H9 (cell line): ENCODE results near the gene MIPEP. TPM values are rescaled to one million over a fixed set of nuclear protein-coding genes. Genes with fewer than 3 reads are reported as not detected.

ENCODE experiments used
- DNase-seq: peaks from one replicate; pipeline ENCODE4 v3.0.0-alpha.2; 2017
- H2AFZ ChIP-seq: one replicate; pipeline ENCODE4 v1.6.1; 2013; ENCODE audit warnings: mild to moderate bottlenecking, low read length, control low read depth, moderate library complexity
- H2AK5ac ChIP-seq: 2 replicates; pipeline ENCODE4 v1.6.1; 2013; ENCODE audit warnings: low read length, control low read depth, mixed read lengths; ENCODE audit not compliant: insufficient read length
- H2BK120ac ChIP-seq: one replicate; pipeline ENCODE4 v1.6.1; 2013; ENCODE audit warnings: low read depth, mild to moderate bottlenecking, low read length, control low read depth, inconsistent platforms; ENCODE audit not compliant: poor library complexity, severe bottlenecking
- H2BK12ac ChIP-seq: 2 replicates; pipeline ENCODE4 v1.6.1; 2013; ENCODE audit warnings: low read length, control low read depth, mixed read lengths, low read depth; ENCODE audit not compliant: insufficient read length
- H2BK15ac ChIP-seq: 2 replicates; pipeline ENCODE4 v1.6.1; 2013; ENCODE audit warnings: low read depth, low read length, control low read depth
- H2BK20ac ChIP-seq: one replicate; pipeline ENCODE4 v1.6.1; 2013; ENCODE audit warnings: low read depth, mild to moderate bottlenecking, low read length, control low read depth, inconsistent platforms; ENCODE audit not compliant: poor library complexity, severe bottlenecking
- H2BK5ac ChIP-seq: 2 replicates; pipeline ENCODE4 v1.6.1; 2013; ENCODE audit warnings: low read length, control low read depth, mixed read lengths; ENCODE audit not compliant: insufficient read length
- H3K14ac ChIP-seq: 2 replicates; pipeline ENCODE4 v1.6.1; 2013; ENCODE audit warnings: low read length, control low read depth; ENCODE audit not compliant: insufficient read depth
- H3K18ac ChIP-seq: 2 replicates; pipeline ENCODE4 v1.6.1; 2013; ENCODE audit warnings: low read depth, mild to moderate bottlenecking, mixed read lengths, low read length, control low read depth; ENCODE audit not compliant: insufficient read length
- H3K23ac ChIP-seq: 2 replicates; pipeline ENCODE4 v1.6.1; 2013; ENCODE audit warnings: low read length, control low read depth, mixed read lengths, low read depth; ENCODE audit not compliant: insufficient read length
- H3K23me2 ChIP-seq: 2 replicates; pipeline ENCODE4 v1.6.1; 2013; ENCODE audit warnings: low read depth, mild to moderate bottlenecking, mixed read lengths, low read length, control low read depth; ENCODE audit not compliant: insufficient read length, poor library complexity, severe bottlenecking
- H3K27ac ChIP-seq: 2 replicates; pipeline ENCODE4 v1.5.1; 2013; ENCODE audit warnings: low read length, control low read depth, mixed read lengths, low read depth; ENCODE audit not compliant: insufficient read length
- H3K27me3 ChIP-seq: 2 replicates; pipeline ENCODE4 v1.6.1; 2013; ENCODE audit warnings: low read length, control low read depth, inconsistent platforms; ENCODE audit not compliant: insufficient read depth
- H3K4ac ChIP-seq: 2 replicates; pipeline ENCODE4 v1.6.1; 2013; ENCODE audit warnings: low read depth, mild to moderate bottlenecking, control low read depth, inconsistent platforms, low read length, moderate library complexity
- H3K4me1 ChIP-seq: 2 replicates; pipeline ENCODE4 v1.6.1; 2013; ENCODE audit warnings: low read length, control low read depth, inconsistent platforms; ENCODE audit not compliant: insufficient read depth
- H3K4me2 ChIP-seq: 2 replicates; pipeline ENCODE4 v1.6.1; 2013; ENCODE audit warnings: low read length, control low read depth, mixed read lengths; ENCODE audit not compliant: insufficient read length, insufficient read depth
- H3K56ac ChIP-seq: 2 replicates; pipeline ENCODE4 v1.6.1; 2013; ENCODE audit warnings: low read depth, mild to moderate bottlenecking, mixed read lengths, low read length, control low read depth; ENCODE audit not compliant: insufficient read length
- H3K79me1 ChIP-seq: 2 replicates; pipeline ENCODE4 v1.6.1; 2013; ENCODE audit warnings: low read depth, mild to moderate bottlenecking, moderate library complexity, low read length, control low read depth, inconsistent platforms; ENCODE audit not compliant: insufficient read depth, poor library complexity, severe bottlenecking
- H3K79me2 ChIP-seq: 2 replicates; pipeline ENCODE4 v1.6.1; 2013; ENCODE audit warnings: low read length, control low read depth, inconsistent platforms; ENCODE audit not compliant: insufficient read depth
- H3K9ac ChIP-seq: 2 replicates; pipeline ENCODE4 v1.6.1; 2013; ENCODE audit warnings: low read length, control low read depth, mixed read lengths; ENCODE audit not compliant: insufficient read length; ENCODE audit errors: extremely low read depth
- H3K9me3 ChIP-seq: one replicate; pipeline ENCODE4 v1.6.1; 2013; ENCODE audit warnings: low read depth, low read length, inconsistent platforms; ENCODE audit not compliant: control insufficient read depth
- H3T11ph ChIP-seq: one replicate; pipeline ENCODE4 v1.6.1; 2013; ENCODE audit warnings: mild to moderate bottlenecking, low read length, control low read depth, inconsistent platforms
- H4K20me1 ChIP-seq: one replicate; pipeline ENCODE4 v1.6.1; 2013; ENCODE audit not compliant: control insufficient read depth, insufficient read length, insufficient read depth
- H4K5ac ChIP-seq: 2 replicates; pipeline ENCODE4 v1.6.1; 2013; ENCODE audit warnings: low read depth, mild to moderate bottlenecking, mixed read lengths, low read length, control low read depth; ENCODE audit not compliant: insufficient read length
- H4K8ac ChIP-seq: replicated peaks from 2 replicates; pipeline ENCODE4 v1.6.1; 2013; ENCODE audit warnings: low read length, control low read depth, mixed read lengths, low read depth; ENCODE audit not compliant: insufficient read length
- H4K91ac ChIP-seq: 2 replicates; pipeline ENCODE4 v1.6.1; 2013; ENCODE audit warnings: low read depth, mild to moderate bottlenecking, moderate library complexity, mixed read lengths, low read length, control low read depth; ENCODE audit not compliant: insufficient read length
- H3K27ac Mint-ChIP-seq, 3 experiments: 2 replicates in 2 of 3; 3 replicates in 1 of 3; pipeline ENCODE4 v1.8.0; 2020 to 2021; ENCODE audit warnings: mixed read lengths in 3 of 3, mild to moderate bottlenecking in 1 of 3, moderate library complexity in 1 of 3
- H3K27me3 Mint-ChIP-seq: 2 replicates; pipeline ENCODE4 v1.8.0; 2021; ENCODE audit warnings: low read depth, mild to moderate bottlenecking, moderate library complexity, mixed read lengths
- H3K36me3 Mint-ChIP-seq, 3 experiments: 2 replicates in 2 of 3; 3 replicates in 1 of 3; pipeline ENCODE4 v1.8.0; 2020 to 2021; ENCODE audit warnings: low read depth in 3 of 3, mixed read lengths in 3 of 3; ENCODE audit not compliant: insufficient read depth in 1 of 3
- H3K4me1 Mint-ChIP-seq, 2 experiments: 2 replicates each; pipeline ENCODE4 v1.8.0; 2020; ENCODE audit warnings: mixed read lengths in 2 of 2
- H3K4me3 Mint-ChIP-seq, 2 experiments: 2 replicates in 1 of 2; 3 replicates in 1 of 2; pipeline ENCODE4 v1.8.0; 2020 to 2021; ENCODE audit warnings: mild to moderate bottlenecking in 2 of 2, mixed read lengths in 2 of 2, moderate library complexity in 1 of 2
- H3K9me3 Mint-ChIP-seq, 2 experiments: 2 replicates in 1 of 2; 3 replicates in 1 of 2; pipeline ENCODE4 v1.8.0; 2020; ENCODE audit warnings: mild to moderate bottlenecking in 2 of 2, mixed read lengths in 2 of 2, moderate library complexity in 1 of 2
- WGBS: extraction: QIAGEN DNeasy Blood & Tissue Kit; methylation state at CpG from one replicate; pipeline ENCODE4 v1.1.7; 2013; ENCODE audit warnings: missing lambda C conversion rate, low lambda C conversion rate, mixed read lengths; ENCODE audit not compliant: insufficient read length; ENCODE audit errors: extremely low coverage; 5-methylcytosine and 5-hydroxymethylcytosine counted together
- total RNA-seq: library from RNA; stranded (reverse); gene quantifications from 2 replicates; pipeline ENCODE4 v1.2.1, GENCODE V29; 2021
- TF ChIP-seq, protein P1 (sequence below): fragments of 200-600 bp; sonication (generic); conservative IDR thresholded peaks from 3 replicates; pipeline ENCODE4 v1.8.0; 2021; ENCODE audit warnings: antibody characterized with exemption, mild to moderate bottlenecking

Gene MIPEP
- total RNA-seq, 1 experiment from 2014 or later, result 18.5 TPM

DNA sequence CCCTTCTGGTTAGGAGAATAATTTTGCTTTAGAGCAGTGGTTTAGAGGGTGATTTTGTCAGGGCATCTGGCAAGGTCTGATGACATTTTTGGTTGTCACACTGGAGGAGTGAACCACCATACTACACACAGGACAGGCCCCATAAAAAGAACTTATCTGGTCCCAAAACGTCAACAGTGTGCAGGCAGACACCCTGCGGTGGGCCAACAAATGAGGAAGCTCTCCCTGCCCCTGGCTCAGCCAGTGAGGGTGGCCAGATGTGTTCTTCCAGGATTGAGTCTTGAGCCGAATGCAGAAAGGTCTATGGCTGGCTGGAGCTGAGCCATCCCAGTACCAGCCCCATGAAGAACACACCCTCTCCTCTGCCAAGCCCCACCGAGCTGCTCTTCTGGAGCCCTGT lies 149.2 kb downstream of the MIPEP start:
- TF ChIP-seq, protein P1, sequence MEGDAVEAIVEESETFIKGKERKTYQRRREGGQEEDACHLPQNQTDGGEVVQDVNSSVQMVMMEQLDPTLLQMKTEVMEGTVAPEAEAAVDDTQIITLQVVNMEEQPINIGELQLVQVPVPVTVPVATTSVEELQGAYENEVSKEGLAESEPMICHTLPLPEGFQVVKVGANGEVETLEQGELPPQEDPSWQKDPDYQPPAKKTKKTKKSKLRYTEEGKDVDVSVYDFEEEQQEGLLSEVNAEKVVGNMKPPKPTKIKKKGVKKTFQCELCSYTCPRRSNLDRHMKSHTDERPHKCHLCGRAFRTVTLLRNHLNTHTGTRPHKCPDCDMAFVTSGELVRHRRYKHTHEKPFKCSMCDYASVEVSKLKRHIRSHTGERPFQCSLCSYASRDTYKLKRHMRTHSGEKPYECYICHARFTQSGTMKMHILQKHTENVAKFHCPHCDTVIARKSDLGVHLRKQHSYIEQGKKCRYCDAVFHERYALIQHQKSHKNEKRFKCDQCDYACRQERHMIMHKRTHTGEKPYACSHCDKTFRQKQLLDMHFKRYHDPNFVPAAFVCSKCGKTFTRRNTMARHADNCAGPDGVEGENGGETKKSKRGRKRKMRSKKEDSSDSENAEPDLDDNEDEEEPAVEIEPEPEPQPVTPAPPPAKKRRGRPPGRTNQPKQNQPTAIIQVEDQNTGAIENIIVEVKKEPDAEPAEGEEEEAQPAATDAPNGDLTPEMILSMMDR, result no peak
- H3K4ac ChIP-seq, result no peak overlapping the region
- no peak overlapping the region for H3K27ac ChIP-seq
- H2AK5ac ChIP-seq, result no peak overlapping the region
- H3K27me3 ChIP-seq, result no peaks in the 10 kb centered on the region
- no peak overlapping the region for H4K91ac ChIP-seq
- Mint-ChIP-seq H3K4me3 (no peak overlapping the region), H3K27me3 (no peaks in the 10 kb centered on the region), H3K9me3 (no peaks in the 10 kb centered on the region), H3K27ac (no peak overlapping the region), H3K4me1 (peaks cover 10 to 17% of the 10 kb centered on the region in 2 experiments), H3K36me3 (no peaks in the 10 kb centered on the region; a peak in 1 of 7 replicates)
- no peak overlapping the region for H2AFZ ChIP-seq
- no peak overlapping the region for H3K23ac ChIP-seq
- no peak overlapping the region for H3K4me2 ChIP-seq
- H2BK15ac ChIP-seq, result no peak overlapping the region
- H3K79me1 ChIP-seq, result no peaks in the 10 kb centered on the region
- no peak overlapping the region for H4K5ac ChIP-seq
- no peak for DNase-seq
- no CpG with 5 or more reads among the region's 4 CpGs for WGBS
- H3K18ac ChIP-seq, result no peak overlapping the region
- no peak overlapping the region for H3T11ph ChIP-seq
- no peak overlapping the region for H4K8ac ChIP-seq
- H2BK12ac ChIP-seq, result no peak overlapping the region
- H3K4me1 ChIP-seq, result no peaks in the 10 kb centered on the region; the same call in 1 of the 2 replicates
- no peak overlapping the region for H2BK120ac ChIP-seq
- H3K14ac ChIP-seq, result no peak overlapping the region
- H2BK20ac ChIP-seq, result no peak overlapping the region
- H3K9ac ChIP-seq, result no peak overlapping the region
- H3K23me2 ChIP-seq, result no peaks in the 10 kb centered on the region
- no peaks in the 10 kb centered on the region for H3K9me3 ChIP-seq
- no peak overlapping the region for H3K56ac ChIP-seq
- H3K79me2 ChIP-seq, result no peaks in the 10 kb centered on the region
- no peak overlapping the region for H2BK5ac ChIP-seq
- no peaks in the 10 kb centered on the region for H4K20me1 ChIP-seq
